SJSA1 (cell line): Measurements from ENCODE around the gene BABAM2. TPM values are rescaled to one million over a fixed set of nuclear protein-coding genes. Genes with fewer than 3 reads are reported as not detected.

ENCODE experiments used
- DNase-seq, 2 experiments: peaks; one replicate each; pipeline ENCODE4 v3.0.0-alpha.2; 2015 to 2020; ENCODE audit warnings: low spot score in 2 of 2, low read depth in 1 of 2
- H3K27ac ChIP-seq: fragments of 250-450 bp; sonication (Bioruptor Pico); 2 replicates; pipeline ENCODE4 v1.5.1; 2020; ENCODE audit warnings: mild to moderate bottlenecking, moderate library complexity
- H3K27me3 ChIP-seq: fragments of 250-450 bp; sonication (Bioruptor Pico); replicated peaks from 2 replicates; pipeline ENCODE4 v1.5.1; 2020; ENCODE audit warnings: mild to moderate bottlenecking, moderate library complexity
- H3K36me3 ChIP-seq: fragments of 250-450 bp; sonication (Bioruptor Pico); 2 replicates; pipeline ENCODE4 v1.5.1; 2020; ENCODE audit warnings: mild to moderate bottlenecking
- H3K4me1 ChIP-seq: fragments of 250-450 bp; sonication (Bioruptor Pico); replicated peaks from 2 replicates; pipeline ENCODE4 v1.6.1; 2021; ENCODE audit warnings: mild to moderate bottlenecking
- H3K4me3 ChIP-seq: fragments of 250-450 bp; sonication (Bioruptor Pico); 2 replicates; pipeline ENCODE4 v1.5.1; 2020; ENCODE audit warnings: mild to moderate bottlenecking
- H3K9me3 ChIP-seq: fragments of 250-450 bp; sonication (Bioruptor Pico); replicated peaks from 2 replicates; pipeline ENCODE4 v1.5.1; 2020; ENCODE audit warnings: mild to moderate bottlenecking
- total RNA-seq: library from RNA; depleted of rRNA; stranded (reverse); fragments of >200 nt; shearing (Covaris generic); gene quantifications from 2 replicates; pipeline ENCODE4 v1.2.3, GENCODE V29; 2014

Gene BABAM2
- total RNA-seq, 1 experiment from 2014 or later, result 24.6 TPM

DNA sequence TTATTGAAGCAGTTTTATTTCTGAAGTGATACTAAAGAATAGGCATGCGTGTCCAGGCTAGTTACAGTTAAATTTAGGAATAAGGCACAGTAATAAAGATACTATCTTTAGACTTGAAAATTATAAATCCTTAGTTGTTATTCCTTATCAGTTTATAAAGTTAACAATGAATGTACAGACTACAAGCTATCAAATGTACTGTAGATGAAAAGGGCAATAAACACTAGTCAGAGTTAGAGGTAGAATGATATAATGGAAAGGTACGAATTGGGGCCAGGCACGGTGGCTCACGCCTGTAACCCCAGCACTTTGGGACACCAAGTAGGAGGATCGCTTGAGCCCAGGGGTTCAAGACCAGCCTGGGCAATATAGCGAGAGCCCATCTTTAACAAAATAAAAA lies 4.2 kb upstream of the BABAM2 start:
- DNase-seq, result no peak
- Histone ChIP-seq H3K36me3 (peaks cover 11% of the 10 kb centered on the region), H3K4me3 (no peak overlapping the region), H3K9me3 (peaks cover 3% of the 10 kb centered on the region; the same call in 1 of the 2 replicates), H3K4me1 (peaks cover 31% of the 10 kb centered on the region), H3K27me3 (no peaks in the 10 kb centered on the region), H3K27ac (no peak overlapping the region)

DNA sequence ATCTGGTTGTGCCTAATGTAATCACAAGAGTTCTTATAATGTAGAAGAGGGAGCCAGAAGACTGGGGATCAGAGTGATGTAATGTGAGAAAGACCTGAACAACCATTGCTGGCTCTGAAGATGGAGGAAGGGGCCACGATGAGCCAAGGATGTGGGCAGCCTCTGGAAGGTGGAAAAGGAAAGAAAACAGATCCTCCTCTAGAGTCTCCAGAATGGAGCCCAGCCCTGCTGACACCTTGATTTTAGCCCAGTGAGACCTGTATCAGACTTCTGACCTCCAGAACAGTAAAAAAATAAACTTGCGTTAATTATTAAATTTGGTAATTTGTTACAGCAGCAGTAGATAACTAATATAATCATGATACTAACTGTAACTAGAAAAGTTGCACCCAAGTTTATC lies 3.4 kb upstream of the BABAM2 start:
- Histone ChIP-seq H3K4me3 (no peak overlapping the region), H3K36me3 (peaks cover 11% of the 10 kb centered on the region), H3K27ac (no peak overlapping the region), H3K9me3 (peaks cover 3% of the 10 kb centered on the region; the same call in 1 of the 2 replicates), H3K27me3 (no peaks in the 10 kb centered on the region), H3K4me1 (peaks cover 32% of the 10 kb centered on the region)
- no peak for DNase-seq

DNA sequence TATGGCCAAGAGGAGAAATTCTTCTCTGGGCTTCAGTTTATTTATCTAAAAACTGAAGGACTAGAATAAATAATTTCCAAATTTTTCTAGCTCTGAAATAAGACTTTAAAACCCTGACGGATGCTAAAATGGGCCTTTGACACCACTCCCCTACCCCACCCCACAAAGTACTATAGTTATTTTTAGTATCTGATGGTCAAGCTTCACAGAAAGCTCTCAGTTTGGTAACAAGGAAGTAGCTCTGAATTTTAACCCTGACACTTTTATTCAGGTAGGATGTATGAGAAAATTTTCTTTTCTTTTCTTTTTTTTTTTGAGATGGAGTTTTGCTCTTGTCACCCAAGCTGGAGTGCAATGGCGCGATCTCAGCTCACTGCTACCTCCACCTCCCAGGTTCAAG lies 2.7 kb upstream of the BABAM2 start:
- H3K36me3 ChIP-seq, result peaks cover 8% of the 10 kb centered on the region
- H3K27me3 ChIP-seq, result no peaks in the 10 kb centered on the region
- peaks cover 27% of the 10 kb centered on the region for H3K4me1 ChIP-seq
- H3K4me3 ChIP-seq, result no peak overlapping the region
- no peak for DNase-seq
- 0 out of 2 replicates have a peak, but pooled peaks cover 3% of the 10 kb centered on the region for H3K9me3 ChIP-seq
- no peak overlapping the region for H3K27ac ChIP-seq

DNA sequence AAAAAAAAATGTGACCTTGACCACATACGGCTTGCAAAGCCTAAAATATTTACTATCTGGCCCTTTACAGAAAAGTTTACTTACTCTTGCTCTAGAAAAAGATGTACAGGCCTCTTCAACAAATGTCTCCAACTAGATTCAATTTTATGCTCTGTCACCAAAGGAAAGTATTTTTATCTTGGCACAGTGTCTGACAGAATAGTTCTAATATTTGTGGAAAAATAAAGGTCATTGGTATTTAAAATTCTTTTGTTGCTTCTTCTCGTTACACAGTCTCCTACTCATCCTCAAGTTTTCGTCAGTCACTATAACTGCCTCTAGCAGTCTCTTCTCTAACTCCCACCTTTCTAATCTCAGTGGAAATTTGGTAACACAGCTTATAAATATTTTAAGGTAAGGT lies 1.7 kb upstream of the BABAM2 start:
- 0 out of 2 replicates have a peak, but pooled peaks cover 3% of the 10 kb centered on the region for H3K9me3 ChIP-seq
- peaks cover 8% of the 10 kb centered on the region for H3K36me3 ChIP-seq
- no peaks in the 10 kb centered on the region for H3K27me3 ChIP-seq
- H3K27ac ChIP-seq, result no peak overlapping the region
- DNase-seq, result no peak
- no peak overlapping the region for H3K4me3 ChIP-seq
- peaks cover 27% of the 10 kb centered on the region for H3K4me1 ChIP-seq

DNA sequence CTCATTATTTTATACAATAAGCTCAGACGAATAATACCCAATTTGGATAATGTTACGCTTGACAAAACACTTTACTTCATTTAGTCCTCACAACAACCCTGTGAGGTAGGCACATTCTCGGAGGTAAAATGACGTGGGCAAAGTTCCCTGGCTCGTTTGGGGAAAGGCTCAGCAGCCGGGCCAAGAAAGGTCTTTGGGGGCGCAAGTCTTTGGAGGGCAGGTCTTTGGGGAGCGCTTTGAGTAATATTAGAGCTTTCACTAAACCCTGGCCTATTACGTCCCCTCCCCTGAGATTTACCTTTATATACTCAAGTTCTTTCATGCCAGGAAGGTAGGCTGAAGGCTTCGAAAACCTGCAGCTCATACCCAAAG lies 769 bp upstream of the BABAM2 start:
- H3K27me3 ChIP-seq, result no peaks in the 10 kb centered on the region
- H3K27ac ChIP-seq, result peak overlapping the region; percentile 95
- H3K9me3 ChIP-seq, result 0 out of 2 replicates have a peak, but pooled peaks cover 3% of the 10 kb centered on the region
- no peak for DNase-seq
- peaks cover 26% of the 10 kb centered on the region for H3K4me1 ChIP-seq
- H3K36me3 ChIP-seq, result peaks cover 8% of the 10 kb centered on the region
- H3K4me3 ChIP-seq, result peak overlapping the region; percentile 78

DNA sequence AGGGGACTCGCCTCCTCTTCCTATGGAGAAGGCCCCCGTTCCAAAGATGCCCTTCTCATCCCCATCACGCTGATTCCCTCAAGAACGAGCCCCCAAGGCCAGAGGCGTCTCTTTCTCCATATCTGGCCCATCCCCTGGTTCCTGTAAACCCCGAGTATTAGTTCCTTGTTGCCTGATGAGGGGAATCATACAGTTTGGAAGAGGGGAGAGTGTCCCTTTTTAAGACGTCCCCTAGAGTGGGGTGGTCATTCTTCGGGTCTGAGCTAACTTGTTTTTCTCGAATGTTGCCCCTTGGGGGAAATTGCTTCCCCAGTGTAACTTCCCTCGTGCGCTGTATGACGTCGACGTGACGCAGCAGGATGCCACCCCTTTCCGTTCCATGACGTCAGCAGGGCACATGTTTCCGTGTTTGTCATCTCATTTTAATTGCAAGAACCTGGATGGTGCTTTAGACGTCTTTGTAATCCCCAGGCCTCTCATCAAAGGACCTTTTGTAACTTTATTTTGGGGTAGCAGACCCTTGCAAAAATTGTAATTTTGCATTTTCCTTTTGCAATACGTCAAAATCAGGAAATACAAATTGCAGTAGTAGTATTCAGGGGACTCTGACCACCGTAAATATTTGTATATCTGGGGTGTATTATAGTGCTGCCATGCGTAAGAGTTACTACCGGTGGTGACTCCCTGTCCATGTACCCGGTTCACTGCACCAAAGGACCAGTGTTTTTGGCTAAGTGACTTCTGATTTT lies 569 bp downstream of the BABAM2 start:
- peak; percentile 61 to 83 for DNase-seq
- no peaks in the 10 kb centered on the region for H3K9me3 ChIP-seq
- H3K4me1 ChIP-seq, result peaks cover 16% of the 10 kb centered on the region
- H3K27ac ChIP-seq, result peak overlapping the region; percentile 95
- peaks cover 12% of the 10 kb centered on the region for H3K36me3 ChIP-seq
- H3K4me3 ChIP-seq, result peak overlapping the region; percentile 78
- H3K27me3 ChIP-seq, result no peaks in the 10 kb centered on the region

DNA sequence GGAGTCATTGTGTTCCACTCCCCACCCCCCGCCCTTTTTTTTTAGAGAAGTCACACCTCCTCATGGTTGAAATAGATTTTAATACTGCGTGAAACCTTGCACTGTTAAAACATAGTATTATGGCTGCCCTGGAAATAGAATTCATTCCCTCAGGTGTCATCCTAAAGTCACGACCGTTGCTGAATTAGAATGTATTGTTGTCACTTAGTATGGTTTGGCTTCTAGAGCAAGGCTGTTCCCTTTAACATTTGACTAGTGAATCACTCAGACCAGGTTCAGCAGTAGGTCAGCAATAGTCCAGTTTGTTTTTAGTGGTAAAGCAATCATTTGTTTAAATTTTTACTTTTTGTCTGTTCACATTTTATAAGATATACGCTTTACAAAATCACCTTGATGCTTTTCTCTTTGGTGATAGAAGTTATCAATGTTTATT lies 1.2 kb downstream of the BABAM2 start:
- Histone ChIP-seq H3K4me1 (peaks cover 16% of the 10 kb centered on the region), H3K27ac (no peak overlapping the region), H3K27me3 (no peaks in the 10 kb centered on the region), H3K36me3 (peaks cover 17% of the 10 kb centered on the region), H3K4me3 (no peak overlapping the region), H3K9me3 (no peaks in the 10 kb centered on the region)
- DNase-seq, result no peak

DNA sequence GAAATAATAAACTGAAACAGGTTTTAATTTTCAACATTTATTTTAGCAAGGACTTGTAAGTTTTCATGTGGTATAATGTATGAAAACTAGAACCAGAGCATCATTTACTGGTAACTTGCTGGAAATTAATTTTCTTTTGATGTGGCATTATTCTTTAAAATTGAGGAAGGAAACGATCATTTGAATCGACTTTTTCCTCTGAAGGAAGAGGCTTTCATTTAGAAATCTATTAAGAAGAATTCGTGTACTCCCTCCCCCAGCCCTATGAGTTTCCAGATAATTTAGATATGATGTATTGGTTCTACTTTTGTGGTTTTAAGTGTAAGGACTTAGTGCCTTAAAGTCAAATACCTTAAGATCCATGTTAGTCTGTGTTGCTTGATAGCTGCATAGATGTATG lies 2.5 kb downstream of the BABAM2 start:
- Histone ChIP-seq H3K9me3 (no peaks in the 10 kb centered on the region), H3K36me3 (peaks cover 19% of the 10 kb centered on the region), H3K27ac (no peak overlapping the region), H3K4me3 (no peak overlapping the region), H3K4me1 (peaks cover 16% of the 10 kb centered on the region), H3K27me3 (no peaks in the 10 kb centered on the region)
- DNase-seq, result no peak

DNA sequence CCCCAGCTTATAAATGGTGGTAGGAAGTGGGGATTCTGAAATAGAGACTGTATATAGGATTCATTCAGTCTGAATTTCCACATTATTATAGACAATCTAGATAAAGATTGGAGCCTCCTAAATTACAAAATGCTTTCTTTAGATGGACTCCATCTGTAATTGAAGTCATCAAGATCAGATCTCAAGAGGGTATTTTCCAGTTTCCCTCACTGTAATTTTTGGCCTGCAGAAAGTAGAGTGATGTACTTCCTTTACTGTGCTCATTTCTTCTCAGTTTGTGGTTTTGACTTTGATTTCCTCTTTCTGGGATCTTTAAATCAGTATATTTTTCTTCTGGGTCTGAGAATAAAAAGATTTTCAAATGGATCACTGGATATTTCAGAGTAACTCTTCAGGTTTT lies 7.2 kb downstream of the BABAM2 start:
- Histone ChIP-seq H3K9me3 (no peaks in the 10 kb centered on the region), H3K27ac (no peak overlapping the region), H3K4me3 (no peak overlapping the region), H3K27me3 (no peaks in the 10 kb centered on the region), H3K36me3 (peaks cover 11% of the 10 kb centered on the region; the same call in 1 of the 2 replicates), H3K4me1 (no peaks in the 10 kb centered on the region)
- DNase-seq, result no peak

DNA sequence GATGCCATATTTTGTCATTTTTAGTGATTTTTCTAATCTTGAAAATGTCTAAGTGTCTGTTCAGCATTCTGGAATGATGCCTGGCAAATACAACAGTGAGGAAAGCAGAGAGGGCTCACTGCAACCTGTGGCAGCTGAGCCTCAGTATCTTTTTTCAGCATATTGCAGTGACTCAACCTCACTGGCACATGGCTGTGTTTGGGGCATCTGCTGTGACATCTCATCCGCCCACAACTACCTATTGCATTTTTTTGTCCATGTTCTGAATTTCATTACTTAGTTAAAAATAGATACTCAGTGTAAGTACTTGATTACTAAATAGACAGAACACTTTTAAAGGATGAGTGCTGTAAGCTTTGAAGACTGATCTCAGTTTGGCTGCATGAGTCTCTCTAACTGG lies 10.7 kb downstream of the BABAM2 start:
- Histone ChIP-seq H3K27me3 (no peaks in the 10 kb centered on the region), H3K9me3 (no peaks in the 10 kb centered on the region), H3K4me3 (no peak overlapping the region), H3K4me1 (peaks cover 7% of the 10 kb centered on the region; the same call in 1 of the 2 replicates), H3K36me3 (peaks cover 7% of the 10 kb centered on the region; the same call in 1 of the 2 replicates), H3K27ac (no peak overlapping the region)
- no peak for DNase-seq

DNA sequence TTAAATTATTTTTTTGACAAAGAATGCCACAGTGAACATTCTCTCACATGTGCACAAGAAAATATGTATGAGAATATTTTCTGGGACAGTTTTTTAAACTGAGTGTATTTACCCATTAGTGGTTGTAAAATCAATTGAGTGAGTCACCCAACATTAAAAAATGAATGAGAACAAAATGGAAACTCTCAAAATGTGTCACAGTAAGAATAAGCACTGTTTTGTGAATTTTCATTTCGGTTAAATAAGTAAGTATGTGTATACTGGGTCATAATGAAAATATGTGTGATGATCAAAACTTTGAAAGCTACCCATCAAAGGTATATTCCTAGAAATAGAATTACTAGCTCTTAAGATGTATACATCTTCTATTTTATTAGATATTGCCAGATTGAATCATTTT lies 11.6 kb downstream of the BABAM2 start:
- Histone ChIP-seq H3K4me3 (no peak overlapping the region), H3K4me1 (peaks cover 7% of the 10 kb centered on the region; the same call in 1 of the 2 replicates), H3K27me3 (no peaks in the 10 kb centered on the region), H3K36me3 (no peaks in the 10 kb centered on the region; the same call in 1 of the 2 replicates), H3K27ac (no peak overlapping the region), H3K9me3 (no peaks in the 10 kb centered on the region)
- no peak for DNase-seq

DNA sequence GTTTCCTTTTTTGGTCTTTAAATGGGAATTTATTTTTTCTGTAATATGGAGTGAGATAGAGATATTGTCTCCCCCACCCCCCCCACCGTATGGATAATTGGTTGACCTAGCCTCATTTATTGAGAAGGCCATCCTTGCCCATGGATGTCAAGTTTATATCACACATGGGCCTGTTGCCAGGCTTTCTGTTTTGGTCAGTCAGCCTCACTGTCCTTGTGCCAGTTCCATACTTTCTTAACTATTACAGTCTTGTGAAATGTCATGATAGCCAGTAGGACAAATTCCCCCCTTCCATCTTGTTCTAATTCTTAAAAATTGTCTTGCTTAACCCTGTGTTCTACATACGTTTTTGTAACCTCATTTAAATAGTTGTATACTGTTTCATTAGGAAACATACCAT lies 12.5 kb downstream of the BABAM2 start:
- H3K27me3 ChIP-seq, result no peaks in the 10 kb centered on the region
- H3K9me3 ChIP-seq, result no peaks in the 10 kb centered on the region
- no peak overlapping the region for H3K27ac ChIP-seq
- DNase-seq, result no peak
- no peak overlapping the region for H3K4me3 ChIP-seq
- H3K36me3 ChIP-seq, result no peaks in the 10 kb centered on the region; the same call in 1 of the 2 replicates
- H3K4me1 ChIP-seq, result peaks cover 7% of the 10 kb centered on the region; the same call in 1 of the 2 replicates

DNA sequence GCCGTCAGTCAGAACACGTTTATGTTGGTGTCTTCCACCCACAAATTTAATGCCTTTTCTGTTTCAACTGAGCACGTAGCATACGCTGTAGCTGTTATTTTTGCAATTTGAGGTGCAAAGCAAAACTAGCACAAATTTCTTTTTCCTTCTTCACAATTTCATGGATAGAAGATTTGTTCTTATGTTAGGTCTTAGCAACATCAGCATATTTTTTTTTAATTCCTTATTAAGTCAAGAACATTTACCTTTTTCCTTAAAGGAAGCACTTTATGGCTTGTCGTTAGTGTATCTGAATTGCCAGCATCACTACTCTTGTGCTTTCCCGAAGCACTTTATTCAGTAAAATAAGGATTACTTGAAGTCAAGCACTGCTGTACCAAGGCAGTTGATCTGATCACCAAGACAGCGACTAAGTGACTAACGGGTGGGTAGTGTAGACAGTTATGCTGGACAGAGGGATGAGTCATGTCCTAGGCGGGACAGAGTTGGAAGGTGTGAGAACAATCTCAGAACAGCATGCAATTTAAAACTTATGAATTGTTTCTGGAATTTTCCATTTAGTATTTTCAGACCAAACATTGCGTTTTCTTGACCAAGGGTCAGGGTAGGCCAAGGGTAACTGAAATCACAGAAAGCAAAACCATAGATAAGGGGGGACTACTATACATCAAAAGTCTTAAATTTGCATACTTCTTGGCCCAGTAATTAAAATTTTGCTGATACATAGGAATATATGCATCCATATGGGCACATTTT lies 13.3 kb downstream of the BABAM2 start:
- Histone ChIP-seq H3K4me1 (peaks cover 7% of the 10 kb centered on the region; the same call in 1 of the 2 replicates), H3K36me3 (no peaks in the 10 kb centered on the region; the same call in 1 of the 2 replicates), H3K27ac (no peak overlapping the region), H3K9me3 (no peaks in the 10 kb centered on the region), H3K27me3 (no peaks in the 10 kb centered on the region), H3K4me3 (no peak overlapping the region)
- DNase-seq, result no peak

DNA sequence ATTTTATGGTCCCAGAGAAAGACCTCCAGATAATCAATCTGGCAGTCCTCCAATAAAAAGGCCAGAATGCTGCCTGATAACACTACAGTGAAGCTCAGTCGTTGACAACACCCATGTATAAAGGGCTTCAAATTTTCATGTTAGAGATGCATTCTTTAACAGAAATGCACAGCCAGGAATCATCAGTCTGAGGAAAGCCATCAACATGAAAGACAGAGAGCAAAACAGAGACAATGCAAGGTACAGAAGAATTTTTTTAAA lies 13.8 kb downstream of the BABAM2 start:
- H3K36me3 ChIP-seq, result no peaks in the 10 kb centered on the region; the same call in 1 of the 2 replicates
- no peak overlapping the region for H3K27ac ChIP-seq
- H3K9me3 ChIP-seq, result no peaks in the 10 kb centered on the region
- H3K4me1 ChIP-seq, result peaks cover 7% of the 10 kb centered on the region; the same call in 1 of the 2 replicates
- H3K27me3 ChIP-seq, result no peaks in the 10 kb centered on the region
- no peak overlapping the region for H3K4me3 ChIP-seq
- no peak for DNase-seq
